ENCODE measurements around the gene GMDS. TPM values are rescaled to one million over a fixed set of nuclear protein-coding genes. Genes with fewer than 3 reads are reported as not detected.

Gene GMDS
- total RNA-seq, 3 donors from 2014 or later (not counting 1 experiment from before 2014, with no cell fraction given): 23.6 to 31.0 (median 26.4) TPM

- DNase-seq: no peak
- intact Hi-C loops (cut with micrococcal nuclease): no loop called here
- H3K36me3 Mint-ChIP-seq: peaks cover 13% of the 10 kb centered on the region
Measured at GRCh38 chr6:1749041-1749440, 496.4 kb downstream of the GMDS start.

GRCh38 chr6:1747531-1747930 is 497.9 kb downstream of the GMDS start:
- no peaks in the 10 kb centered on the region for H3K9me3 ChIP-seq (ENCODE audit: control insufficient read depth, insufficient read depth, low read length)
- Mint-ChIP-seq H3K9me3 (peaks cover 0 to 5% of the 10 kb centered on the region in 2 donors), H3K27me3 (ENCODE audit: low read depth in 2 of 2) (peaks cover 0 to 4% of the 10 kb centered on the region in 2 donors), H3K36me3 (no peaks in the 10 kb centered on the region), H3K27ac (no peak overlapping the region), H3K4me3 (no peak overlapping the region), H3K4me1 (peaks cover 0 to 5% of the 10 kb centered on the region in 2 donors)
- intact Hi-C loops (cut with micrococcal nuclease): no loop called here
- TF ChIP-seq CTCF (IDR thresholded peaks at IDR 0.05): no peak
- ATAC-seq: no peak
- WGBS (ENCODE audit: insufficient coverage): 94% methylated on average over 3 of the region's 5 CpGs
- H3K27ac ChIP-seq (ENCODE audit: low read length): no peak overlapping the region
- no peak overlapping the region for H3K4me3 ChIP-seq (ENCODE audit: low read length)
- no peaks in the 10 kb centered on the region for H3K27me3 ChIP-seq (ENCODE audit: control insufficient read depth, insufficient read depth, low read length)
- H3K36me3 ChIP-seq (ENCODE audit: control insufficient read depth, insufficient read depth, low read length): no peaks in the 10 kb centered on the region
- no peaks in the 10 kb centered on the region for H3K4me1 ChIP-seq (ENCODE audit: control insufficient read depth, insufficient read depth, low read length)
- DNase-seq: no peak

More at GRCh38 chr6:1749041-1749440, 496.4 kb downstream of the GMDS start:
- Mint-ChIP-seq H3K4me3 (no peak overlapping the region), H3K27me3 (ENCODE audit: low read depth in 2 of 2) (peaks cover 11 to 14% of the 10 kb centered on the region in 2 donors), H3K9me3 (peaks cover 3 to 13% of the 10 kb centered on the region in 2 donors), H3K27ac (no peak overlapping the region), H3K4me1 (peaks cover 0 to 5% of the 10 kb centered on the region in 2 donors)
- ATAC-seq: no peak
- 79% methylated on average over 5 of the region's 6 CpGs for WGBS (ENCODE audit: insufficient coverage)
- no peak for TF ChIP-seq CTCF (IDR thresholded peaks at IDR 0.05)
- Histone ChIP-seq H3K27me3 (ENCODE audit: control insufficient read depth, insufficient read depth, low read length) (no peaks in the 10 kb centered on the region), H3K36me3 (ENCODE audit: control insufficient read depth, insufficient read depth, low read length) (no peaks in the 10 kb centered on the region), H3K27ac (ENCODE audit: low read length) (no peak overlapping the region), H3K4me1 (ENCODE audit: control insufficient read depth, insufficient read depth, low read length) (no peaks in the 10 kb centered on the region), H3K9me3 (ENCODE audit: control insufficient read depth, insufficient read depth, low read length) (no peaks in the 10 kb centered on the region), H3K4me3 (ENCODE audit: low read length) (no peak overlapping the region)

- Histone ChIP-seq H3K4me1 (ENCODE audit: control insufficient read depth, insufficient read depth, low read length) (no peaks in the 10 kb centered on the region), H3K9me3 (ENCODE audit: control insufficient read depth, insufficient read depth, low read length) (no peaks in the 10 kb centered on the region), H3K27ac (ENCODE audit: low read length) (no peak overlapping the region), H3K36me3 (ENCODE audit: control insufficient read depth, insufficient read depth, low read length) (no peaks in the 10 kb centered on the region), H3K27me3 (ENCODE audit: control insufficient read depth, insufficient read depth, low read length) (no peaks in the 10 kb centered on the region), H3K4me3 (ENCODE audit: low read length) (no peak overlapping the region)
- Mint-ChIP-seq H3K4me1 (peaks cover 0 to 5% of the 10 kb centered on the region in 2 donors), H3K27ac (no peak overlapping the region), H3K4me3 (no peak overlapping the region), H3K36me3 (no peaks in the 10 kb centered on the region), H3K27me3 (ENCODE audit: low read depth in 2 of 2) (peaks cover 0 to 2% of the 10 kb centered on the region in 2 donors), H3K9me3 (peaks cover 0 to under 1% of the 10 kb centered on the region in 2 donors)
- TF ChIP-seq CTCF (IDR thresholded peaks at IDR 0.05): no peak
- intact Hi-C loops (cut with micrococcal nuclease): no loop called here
- DNase-seq (no peak), ATAC-seq (no peak)
- 89% methylated on average over 2 of the region's 4 CpGs for WGBS (ENCODE audit: insufficient coverage)
Measured at GRCh38 chr6:1747003-1747402, 498.4 kb downstream of the GMDS start.

GRCh38 chr6:1745814-1746213 is 499.6 kb downstream of the GMDS start:
- H3K27me3 ChIP-seq (ENCODE audit: control insufficient read depth, insufficient read depth, low read length): no peaks in the 10 kb centered on the region
- no peaks in the 10 kb centered on the region for H3K9me3 ChIP-seq (ENCODE audit: control insufficient read depth, insufficient read depth, low read length)
- H3K4me1 ChIP-seq (ENCODE audit: control insufficient read depth, insufficient read depth, low read length): no peaks in the 10 kb centered on the region
- H3K4me3 Mint-ChIP-seq: no peak overlapping the region
- H3K27ac ChIP-seq (ENCODE audit: low read length): no peak overlapping the region
- ATAC-seq (no peak), DNase-seq (no peak)
- H3K27ac Mint-ChIP-seq: no peak overlapping the region
- H3K27me3 Mint-ChIP-seq (ENCODE audit: low read depth in 2 of 2): no peaks in the 10 kb centered on the region
- no peaks in the 10 kb centered on the region for H3K36me3 Mint-ChIP-seq
- 96% methylated on average over 8 of the region's 8 CpGs for WGBS (ENCODE audit: insufficient coverage)
- H3K4me3 ChIP-seq (ENCODE audit: low read length): no peak overlapping the region
- H3K9me3 Mint-ChIP-seq: no peaks in the 10 kb centered on the region
- intact Hi-C loops (cut with micrococcal nuclease): no loop called here
- no peak for TF ChIP-seq CTCF (IDR thresholded peaks at IDR 0.05)
- H3K4me1 Mint-ChIP-seq: peaks cover 0 to 5% of the 10 kb centered on the region in 2 donors
- H3K36me3 ChIP-seq (ENCODE audit: control insufficient read depth, insufficient read depth, low read length): no peaks in the 10 kb centered on the region
